Glomerular endothelial cell (primary cell): Measurements from ENCODE around the gene DNAAF8. TPM values are rescaled to one million over a fixed set of nuclear protein-coding genes. Genes with fewer than 3 reads are reported as not detected.
"Not testable (repeated sequence)": the region's sequence is repeated elsewhere in the genome, so short reads cannot be mapped to it uniquely, and the experiment has no call there.

Source experiments
- DNase-seq: peaks from one replicate; pipeline ENCODE4 v3.0.0-alpha.2; 2011; ENCODE audit warnings: low read depth, low spot score; ENCODE audit errors: extremely low read depth
- total RNA-seq: library from RNA; depleted of rRNA; stranded (reverse); fragments of >200 nt; gene quantifications from 2 replicates; pipeline ENCODE4 v1.2.3, GENCODE V29; 2015

Gene DNAAF8
- total RNA-seq, 1 donor from 2014 or later, result 1.8 TPM

DNA sequence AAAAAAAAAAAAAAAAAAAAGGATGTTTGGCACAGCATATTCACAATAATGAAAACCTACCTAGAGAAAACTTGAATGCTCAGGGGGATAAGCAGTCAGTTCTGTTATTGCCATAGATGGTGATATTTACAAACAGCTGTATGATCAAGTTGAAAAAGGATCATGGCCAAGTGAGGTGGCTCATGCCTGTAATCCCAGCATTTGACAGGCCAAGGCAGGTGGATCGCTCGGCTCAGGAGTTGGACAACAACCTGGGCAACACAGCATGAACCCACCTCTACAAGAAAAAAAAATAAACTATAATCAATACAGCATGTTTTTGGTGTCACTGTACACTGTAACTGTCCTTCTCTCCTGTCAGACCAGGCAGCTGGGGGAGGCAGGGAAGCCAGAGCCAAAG lies 19.3 kb upstream of the DNAAF8 start:
- no peak for DNase-seq

DNA sequence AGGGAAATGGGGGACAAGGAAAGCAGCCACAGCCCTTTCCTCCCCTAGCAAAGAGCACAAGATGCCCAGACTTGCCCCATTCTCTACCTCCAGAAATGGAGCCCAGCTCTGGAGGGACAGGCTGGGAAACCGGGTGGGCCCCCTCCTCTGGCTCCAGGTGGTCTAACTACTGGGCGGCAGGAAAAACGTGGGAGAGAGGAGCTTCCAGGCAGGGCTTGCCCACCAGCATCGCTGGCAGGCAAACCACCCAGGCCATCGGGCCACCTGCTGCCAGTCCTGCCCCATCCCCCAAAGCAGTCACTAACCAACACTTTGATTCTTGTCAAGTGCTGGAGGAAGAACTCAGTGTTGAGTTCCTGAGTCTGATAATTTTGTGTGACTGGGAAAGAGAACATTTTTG lies 15.9 kb upstream of the DNAAF8 start:
- DNase-seq, result no peak

DNA sequence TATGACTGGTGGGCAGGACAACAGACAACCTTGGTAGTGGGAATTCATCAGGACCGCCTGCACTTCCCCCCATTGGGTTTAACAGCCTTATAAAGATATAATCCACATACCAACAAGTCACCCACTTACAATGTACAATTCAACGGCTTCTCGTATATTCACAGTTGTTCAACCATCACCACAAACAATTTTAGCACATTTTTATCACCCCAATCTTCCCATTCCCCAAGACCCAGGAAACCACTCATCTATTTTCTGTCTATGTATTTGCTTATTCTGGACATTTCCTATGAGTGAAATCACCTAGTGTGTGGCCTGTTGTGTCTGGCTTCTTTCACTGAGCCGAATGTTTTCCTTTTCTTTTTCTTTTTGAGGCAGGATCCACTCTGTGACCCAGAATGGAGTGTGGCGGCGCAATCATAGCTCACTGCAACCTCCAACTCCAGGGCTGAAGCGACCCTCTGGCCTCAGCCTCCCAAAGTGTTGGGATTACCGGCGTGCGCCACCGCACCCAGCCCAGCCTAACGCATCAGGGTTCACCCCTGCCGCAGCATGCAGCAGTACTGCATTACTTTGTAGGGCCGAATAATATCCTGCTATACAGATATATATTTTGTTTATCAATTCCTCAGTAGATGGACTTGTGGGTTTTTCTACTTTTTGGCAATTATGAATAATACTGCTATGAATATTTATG lies 11.1 kb upstream of the DNAAF8 start:
- DNase-seq, result no peak

DNA sequence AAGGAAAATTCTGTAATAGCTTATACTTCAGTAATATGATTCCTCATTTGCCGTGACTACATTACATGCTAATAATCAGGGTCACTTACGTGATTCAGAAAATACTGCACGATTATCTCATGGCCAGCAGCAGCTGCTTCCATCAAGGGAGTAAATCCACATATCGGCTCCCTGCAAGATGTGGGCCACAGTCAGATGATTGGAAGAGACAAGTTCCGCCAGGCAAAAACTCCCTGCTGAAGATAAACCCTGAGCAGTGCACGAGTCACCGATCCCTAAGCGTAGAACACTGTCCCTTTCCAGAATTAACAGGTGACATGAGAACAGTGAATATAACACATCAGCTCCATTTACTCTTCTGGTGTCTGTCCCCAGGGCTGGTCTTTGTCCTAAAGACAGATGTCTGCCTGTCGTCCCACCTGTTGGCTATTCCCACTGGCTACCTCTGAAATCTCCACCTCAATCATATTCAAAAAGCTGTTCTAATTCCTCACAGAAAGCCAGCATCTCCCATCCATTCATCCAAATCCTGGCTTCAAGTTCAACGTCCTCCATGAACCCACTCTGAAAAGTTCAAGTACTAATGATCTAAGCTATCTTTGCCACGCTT lies 9.6 kb upstream of the DNAAF8 start:
- no peak for DNase-seq

DNA sequence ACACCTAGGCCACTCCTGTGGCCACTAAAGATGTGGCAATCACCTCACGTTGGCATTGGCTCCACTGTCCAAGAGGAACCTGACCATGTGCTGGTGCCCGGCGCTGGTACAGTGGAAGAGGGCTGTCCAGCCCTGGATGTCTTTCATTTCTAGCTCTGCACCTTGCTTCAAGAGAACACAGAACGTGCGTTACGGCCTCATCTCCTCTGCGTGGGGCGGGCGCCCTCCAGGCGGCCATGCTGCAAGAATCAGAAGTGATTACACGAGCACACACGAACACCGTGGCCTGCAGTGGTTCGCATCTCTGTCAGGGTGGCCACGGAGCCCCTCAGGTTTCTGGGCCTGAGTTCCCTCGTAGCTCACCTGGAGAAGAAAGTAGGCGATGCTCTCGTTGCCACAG lies 7.7 kb upstream of the DNAAF8 start:
- no peak for DNase-seq

DNA sequence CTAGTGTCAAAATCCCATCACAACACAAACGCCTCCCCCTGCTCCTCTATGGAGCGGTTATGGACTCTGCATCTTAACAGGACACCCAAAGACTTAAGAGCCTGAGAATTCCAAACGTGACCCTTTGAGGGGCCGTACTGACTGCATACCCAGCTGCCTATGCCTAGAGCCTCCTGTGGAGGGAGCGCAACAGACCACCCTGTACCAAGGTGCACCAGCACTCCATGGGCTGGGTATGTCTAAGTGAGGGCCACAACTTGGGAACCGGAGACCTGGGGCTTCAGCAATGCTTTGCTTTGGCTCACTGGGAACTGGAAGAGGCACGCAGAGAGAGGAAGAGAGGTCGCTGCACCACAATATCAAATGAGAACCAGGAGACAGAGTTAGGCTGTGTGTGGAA lies 5.7 kb upstream of the DNAAF8 start:
- DNase-seq, result no peak

DNA sequence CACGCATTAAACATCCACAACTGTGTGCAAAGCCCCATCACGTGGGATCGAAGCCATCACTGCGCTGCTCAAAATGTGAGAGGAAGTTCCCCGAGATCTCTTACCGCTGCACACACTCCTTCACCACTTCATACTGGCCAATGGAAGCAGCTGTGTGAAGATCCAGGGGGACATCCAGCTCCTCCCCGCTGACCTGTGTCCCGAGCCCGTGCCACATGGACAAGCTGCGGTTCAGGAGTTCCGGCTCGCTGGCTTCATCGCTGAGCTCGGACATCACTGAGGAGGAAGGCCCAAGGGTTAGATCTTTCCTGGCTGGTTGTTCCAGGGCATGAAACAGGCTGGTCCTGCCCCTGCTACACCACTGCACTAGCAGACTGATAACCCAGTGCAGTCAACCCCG lies 4.5 kb upstream of the DNAAF8 start:
- no peak for DNase-seq

DNA sequence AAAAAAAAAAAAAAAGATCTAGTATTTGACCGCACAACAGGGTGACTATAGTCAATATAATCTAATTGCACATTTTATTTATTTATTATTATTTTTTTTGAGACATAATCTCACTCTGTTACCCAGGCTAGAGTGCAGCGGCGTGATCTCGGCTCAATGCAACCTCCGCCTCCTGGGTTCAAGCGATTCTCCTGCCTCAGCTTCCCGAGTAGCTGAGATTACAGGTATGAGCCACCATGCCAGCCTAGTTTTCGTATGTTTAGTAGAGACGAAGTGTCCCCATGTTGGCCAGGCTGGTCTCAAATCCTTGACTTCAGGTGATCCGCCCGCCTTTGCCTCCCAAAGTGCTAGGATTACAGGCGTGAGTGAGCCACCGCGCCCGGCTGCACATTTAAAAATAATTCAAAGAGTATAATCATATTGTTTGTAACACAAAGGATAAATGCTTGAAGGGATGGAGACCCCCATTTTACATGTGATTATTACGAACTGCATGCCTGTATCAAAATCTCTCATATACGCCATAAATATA lies 1.1 kb upstream of the DNAAF8 start:
- no peak for DNase-seq

DNA sequence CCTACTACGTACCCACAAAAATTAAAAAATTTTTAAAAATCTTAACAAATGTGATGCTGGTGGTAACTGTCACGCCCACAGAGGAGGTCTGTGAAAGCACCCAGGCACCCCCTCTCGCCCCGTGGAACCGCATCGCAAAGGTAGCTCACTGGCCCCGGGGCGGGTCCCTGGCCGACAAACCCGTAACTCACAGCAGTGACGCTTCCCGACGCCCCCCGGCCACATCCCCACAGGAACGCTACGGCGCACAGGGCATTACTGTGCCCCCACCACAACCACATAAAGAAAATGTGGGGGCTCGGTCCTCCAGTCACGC lies 632 bp upstream of the DNAAF8 start:
- DNase-seq, result no peak

DNA sequence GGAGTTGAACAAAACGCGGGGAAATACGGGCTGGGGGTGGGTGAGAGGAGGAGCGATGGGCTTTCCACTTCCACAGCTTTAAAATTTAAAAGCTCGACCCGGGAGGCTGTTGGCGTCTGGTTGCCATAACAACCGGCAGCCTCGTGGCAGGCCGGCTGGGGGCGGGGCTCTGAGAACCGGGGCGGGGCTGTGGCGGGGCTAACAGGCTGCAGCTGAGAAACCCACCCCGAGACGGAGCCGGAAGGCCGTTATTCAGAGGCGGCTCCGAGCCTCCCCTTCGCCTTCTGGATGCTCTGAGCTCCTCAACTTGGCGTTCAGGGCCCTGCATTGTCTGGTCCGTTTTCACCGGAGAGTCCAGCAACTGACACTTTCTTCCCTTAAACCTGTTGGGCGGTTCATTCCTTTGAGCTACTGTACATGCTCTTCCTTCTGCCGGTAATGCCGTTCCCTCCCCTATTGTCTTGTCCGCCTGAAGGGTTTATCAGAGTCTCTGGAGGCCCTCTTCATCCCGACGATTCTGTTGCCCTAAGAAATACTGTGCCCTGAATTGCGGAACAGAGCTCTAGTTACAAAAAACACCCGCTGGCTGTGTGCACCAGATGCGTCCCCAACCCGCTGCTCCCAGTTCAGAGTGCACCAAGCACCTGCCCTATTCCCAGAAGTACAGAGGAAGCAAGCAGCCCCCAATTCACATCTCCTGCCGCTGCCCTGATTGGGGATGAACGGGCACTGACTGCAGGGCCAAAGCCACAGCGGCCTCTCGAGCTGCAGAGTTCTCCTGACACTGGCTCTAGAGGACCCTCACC lies 596 bp downstream of the DNAAF8 start:
- no peak for DNase-seq

DNA sequence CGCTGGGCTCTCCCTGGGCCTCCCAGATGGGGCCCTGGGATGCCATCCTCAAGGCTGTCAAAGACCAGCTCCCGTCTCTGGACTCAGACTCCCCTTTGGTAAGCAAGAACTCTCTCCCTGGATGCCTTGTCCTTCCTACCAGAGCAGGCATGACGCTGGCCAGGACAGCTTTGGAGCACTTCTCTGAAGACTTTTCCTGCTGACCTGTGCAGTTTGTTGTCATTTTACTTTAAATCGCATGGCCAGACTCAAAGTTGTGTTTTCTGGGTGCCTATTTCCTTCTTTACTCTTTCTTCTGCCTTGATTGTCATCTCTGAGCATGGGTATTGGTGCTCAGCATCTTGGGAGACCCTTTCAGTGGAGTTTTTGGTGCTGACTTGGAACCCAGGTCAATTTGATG lies 2.2 kb downstream of the DNAAF8 start:
- no peak for DNase-seq

DNA sequence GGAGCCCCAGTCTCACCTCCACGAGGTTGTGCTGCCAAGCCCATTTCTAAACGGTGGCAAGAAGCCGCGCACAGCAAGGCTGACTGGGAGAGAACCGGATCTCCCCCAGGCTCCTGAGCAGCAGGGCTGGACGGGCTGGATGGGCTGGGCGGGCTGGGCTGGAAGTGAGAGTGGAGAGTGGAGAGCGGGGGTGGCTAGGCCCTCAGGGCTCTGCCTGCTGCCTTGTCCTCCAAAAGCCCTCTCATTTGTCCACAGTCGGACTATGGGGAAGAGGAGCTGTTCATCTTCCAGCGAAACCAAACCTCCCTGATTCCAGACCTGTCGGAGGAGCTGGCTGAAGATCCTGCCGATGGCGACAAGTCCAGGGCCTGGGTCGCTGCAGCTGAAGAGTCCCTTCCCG lies 3.2 kb downstream of the DNAAF8 start:
- no peak for DNase-seq

DNA sequence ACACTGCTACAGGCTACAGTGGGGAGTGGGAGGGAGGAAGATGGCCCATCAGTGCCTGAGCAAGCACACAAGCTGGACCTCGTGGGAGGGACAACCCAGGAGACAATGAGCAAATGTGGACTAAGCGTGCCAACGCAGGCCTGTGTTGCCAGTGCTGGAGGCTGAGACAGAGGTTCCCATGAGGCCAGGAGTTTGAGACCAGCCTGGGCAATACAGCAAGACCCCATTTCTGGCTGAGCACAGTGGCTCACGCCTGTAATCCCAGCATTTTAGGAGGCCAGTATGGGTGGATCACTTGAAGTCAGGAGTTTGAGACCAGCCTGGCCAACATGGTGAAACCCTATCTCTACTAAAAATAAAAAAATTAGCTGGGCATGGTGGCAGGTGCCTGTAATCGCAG lies 4.0 kb downstream of the DNAAF8 start:
- not testable (repeated sequence) for DNase-seq

DNA sequence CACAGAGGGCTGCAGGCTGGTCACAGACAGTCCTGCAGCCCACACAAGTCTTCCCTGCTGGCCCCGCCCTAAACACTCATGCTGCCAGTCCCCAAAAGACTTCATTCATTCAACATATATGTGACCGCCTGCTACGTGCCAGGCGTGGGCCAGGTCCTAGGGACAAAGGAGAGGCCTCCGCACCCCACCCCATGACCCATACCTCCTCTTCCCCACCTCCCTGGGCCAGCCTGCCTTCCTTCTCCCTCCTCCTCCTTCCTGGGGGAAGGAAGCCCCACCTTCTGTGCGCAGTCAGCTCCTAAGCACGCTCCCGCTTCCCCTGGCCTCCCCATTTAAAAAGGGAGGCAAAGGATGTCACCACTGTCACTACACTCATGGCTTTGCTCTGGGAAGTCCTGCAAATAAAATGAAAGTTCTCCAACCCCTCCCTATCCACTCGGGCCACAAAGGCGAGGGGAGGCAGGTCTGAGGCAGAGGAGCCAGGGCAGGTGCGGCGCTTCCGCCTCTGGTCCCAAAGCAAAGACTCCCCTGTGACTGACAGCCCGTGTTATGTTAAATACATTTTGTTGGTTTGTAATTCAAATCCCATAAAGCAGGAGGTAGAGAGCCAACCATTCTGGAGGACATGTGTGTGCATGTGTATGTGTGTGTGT lies 9.0 kb downstream of the DNAAF8 start:
- no peak for DNase-seq

DNA sequence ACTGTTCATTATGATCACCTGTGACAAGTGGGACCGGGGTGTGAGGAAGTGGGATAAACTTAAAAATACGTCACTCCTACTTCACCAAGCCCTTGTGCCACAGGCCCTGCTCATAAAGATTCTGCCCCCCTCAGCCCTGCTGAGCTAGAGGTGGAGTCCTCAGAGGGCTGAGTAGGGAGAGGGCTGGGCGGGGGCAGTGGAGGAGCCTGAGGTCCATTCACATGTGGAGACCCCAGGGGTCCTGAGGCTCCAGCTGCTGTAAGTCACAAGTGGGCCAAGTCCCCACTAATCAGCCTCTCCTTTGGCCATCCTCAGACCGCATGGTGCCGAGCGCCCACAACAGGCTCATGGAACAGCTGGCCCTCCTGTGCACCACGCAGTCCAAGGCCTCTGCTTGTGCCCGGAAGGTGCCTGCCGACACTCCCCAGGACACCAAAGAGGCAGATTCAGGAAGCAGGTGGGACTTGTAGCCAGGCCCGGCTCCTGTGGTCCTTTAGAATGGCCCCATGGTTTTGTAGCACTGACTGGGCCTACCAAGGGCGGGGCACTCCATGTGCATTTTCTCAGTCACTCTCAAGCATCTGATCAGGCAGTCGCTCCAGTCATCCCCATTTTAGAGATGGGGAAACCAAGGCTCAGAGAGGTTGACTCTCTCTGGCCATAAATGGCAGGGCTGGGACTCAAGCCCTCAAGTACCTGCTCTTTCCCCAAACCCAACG lies 10.4 kb downstream of the DNAAF8 start:
- DNase-seq, result no peak

DNA sequence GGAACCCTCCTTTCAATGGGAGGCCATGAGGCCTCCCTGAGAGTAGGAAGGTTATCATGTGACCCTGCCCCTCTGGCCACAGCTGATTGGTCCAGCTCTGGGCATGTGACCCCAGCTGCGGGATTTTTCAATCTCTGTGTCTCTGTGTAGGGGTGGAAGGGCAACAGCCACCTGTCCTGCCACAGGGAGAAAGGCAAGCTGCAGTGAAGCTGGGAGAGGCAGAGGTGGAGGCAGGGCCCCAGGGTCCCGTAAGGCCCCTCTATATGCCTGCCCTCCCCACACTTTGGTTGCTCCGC lies 10.9 kb downstream of the DNAAF8 start:
- no peak for DNase-seq

DNA sequence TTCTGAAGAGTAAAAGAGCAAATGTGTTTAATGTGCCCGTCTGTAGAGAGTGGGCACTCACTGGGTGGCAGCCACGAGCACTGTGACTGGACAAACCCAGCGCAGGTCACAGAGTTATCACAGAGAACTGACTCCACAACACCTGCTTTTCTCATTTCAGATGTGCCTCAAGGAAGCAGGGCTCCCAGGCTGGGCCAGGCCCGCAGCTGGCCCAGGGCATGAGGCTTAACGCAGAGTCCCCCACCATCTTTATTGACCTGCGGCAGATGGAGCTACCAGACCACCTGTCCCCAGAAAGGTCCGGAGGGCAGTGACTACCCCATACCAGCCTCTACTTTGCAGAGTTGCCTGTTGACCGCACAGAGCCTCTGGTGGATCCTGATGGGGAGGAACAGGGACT lies 11.9 kb downstream of the DNAAF8 start:
- no peak for DNase-seq

DNA sequence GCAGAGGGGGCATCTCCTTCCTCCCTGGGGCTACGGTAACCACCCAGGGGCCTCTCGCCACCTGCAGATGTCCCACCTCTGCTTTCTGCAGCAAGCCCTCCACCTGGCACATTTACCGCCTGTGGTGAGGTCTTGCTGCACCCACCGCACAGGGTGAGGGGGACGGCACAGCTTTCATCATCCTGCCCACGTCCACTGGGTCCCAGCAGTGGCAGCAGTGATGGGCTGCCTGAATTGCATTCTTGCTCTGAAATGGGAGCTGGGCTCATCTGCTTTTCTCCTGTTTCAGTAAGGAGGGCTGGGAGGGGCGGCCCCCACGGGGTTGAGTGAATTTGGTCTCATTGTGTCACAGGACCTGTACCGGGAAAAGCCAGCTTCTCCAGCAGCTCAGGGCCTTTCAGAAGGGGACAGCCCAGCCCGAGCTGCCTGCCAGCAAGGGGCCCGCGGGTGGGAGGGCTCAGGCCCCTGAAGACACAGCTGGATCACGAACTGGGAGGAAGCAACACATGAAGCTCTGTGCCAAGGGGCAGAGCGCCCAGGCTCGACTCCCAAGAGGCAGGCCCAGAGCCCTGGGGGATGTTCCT lies 12.7 kb downstream of the DNAAF8 start:
- no peak for DNase-seq

DNA sequence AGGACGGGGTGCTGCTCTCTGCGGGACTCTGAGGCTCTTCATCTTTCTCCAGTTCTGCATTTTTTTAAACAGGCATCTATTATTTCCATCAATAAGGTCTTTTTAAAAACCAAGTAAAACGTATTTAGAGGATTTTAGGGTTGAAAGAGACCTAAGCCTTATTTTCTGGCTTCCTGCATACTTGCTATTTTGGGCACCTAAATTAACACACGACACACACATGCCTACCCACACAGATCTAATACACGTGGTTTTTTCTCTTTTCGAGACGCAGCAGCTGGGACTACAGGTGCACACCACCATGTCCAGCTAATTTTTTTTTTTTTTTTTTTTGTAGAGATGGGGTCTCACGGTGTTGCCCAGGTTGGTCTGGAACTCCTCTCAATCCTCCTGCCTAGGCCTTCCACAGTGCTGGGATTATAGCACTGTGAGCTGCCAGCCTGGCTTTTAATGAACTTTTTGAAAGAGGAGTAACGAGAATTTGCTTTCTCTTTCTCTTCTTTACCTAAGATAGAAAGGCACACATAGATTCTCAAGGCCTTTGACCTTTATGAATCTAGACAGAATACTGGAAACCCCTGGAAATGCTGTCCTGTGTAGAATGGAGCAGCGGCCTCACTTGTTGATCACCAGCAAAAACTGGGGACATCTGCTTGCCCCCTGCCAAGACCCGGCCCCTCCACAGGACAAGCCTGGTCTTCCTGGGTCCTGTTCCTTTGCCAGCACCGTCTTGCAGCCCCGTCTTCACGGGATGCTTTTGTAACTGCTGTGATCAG lies 13.8 kb downstream of the DNAAF8 start:
- DNase-seq, result no peak
